Trophoblast cell (in vitro differentiated cells and primary cell): ENCODE measurements around the gene TCOF1.
"Not testable (repeated sequence)": the region's sequence is repeated elsewhere in the genome, so short reads cannot be mapped to it uniquely, and the experiment has no call there.

Experiments
- DNase-seq, 2 donors: peaks; one replicate each; pipeline ENCODE4 v3.0.0-alpha.2; 2016
- H2AFZ ChIP-seq: 2 replicates; pipeline ENCODE4 v1.6.1; 2013; ENCODE audit warnings: low read length, moderate library complexity, mild to moderate bottlenecking; ENCODE audit not compliant: insufficient read depth, poor library complexity
- H2AK5ac ChIP-seq: 2 replicates; pipeline ENCODE4 v1.6.1; 2013; ENCODE audit warnings: mild to moderate bottlenecking, low read length
- H2BK120ac ChIP-seq: 2 replicates; pipeline ENCODE4 v1.6.1; 2013; ENCODE audit warnings: low read length, mild to moderate bottlenecking, moderate library complexity; ENCODE audit not compliant: insufficient read depth, poor library complexity
- H2BK12ac ChIP-seq: 2 replicates; pipeline ENCODE4 v1.6.1; 2013; ENCODE audit warnings: mild to moderate bottlenecking, low read length, moderate library complexity
- H2BK5ac ChIP-seq: 2 replicates; pipeline ENCODE4 v1.6.1; 2013; ENCODE audit warnings: low read length, low read depth, moderate library complexity, mild to moderate bottlenecking; ENCODE audit not compliant: poor library complexity
- H3K14ac ChIP-seq: 2 replicates; pipeline ENCODE4 v1.6.1; 2013; ENCODE audit warnings: mild to moderate bottlenecking, low read length
- H3K18ac ChIP-seq: 2 replicates; pipeline ENCODE4 v1.6.1; 2013; ENCODE audit warnings: mild to moderate bottlenecking, low read length
- H3K23ac ChIP-seq: 2 replicates; pipeline ENCODE4 v1.6.1; 2013; ENCODE audit warnings: low read length
- H3K27ac ChIP-seq: 2 replicates; pipeline ENCODE4 v1.5.1; 2013; ENCODE audit warnings: low read depth, mild to moderate bottlenecking, inconsistent platforms, low read length, moderate library complexity
- H3K27me3 ChIP-seq: 2 replicates; pipeline ENCODE4 v1.6.1; 2013; ENCODE audit warnings: inconsistent platforms, mild to moderate bottlenecking, low read length, moderate library complexity; ENCODE audit not compliant: insufficient read depth
- H3K36me3 ChIP-seq, 2 experiments: 1 replicate in 1 of 2; 2 replicates in 1 of 2; pipeline ENCODE4 v1.6.1; 2013; ENCODE audit warnings: low read length in 2 of 2, mild to moderate bottlenecking in 2 of 2, moderate library complexity in 1 of 2; ENCODE audit not compliant: insufficient read depth in 2 of 2, control insufficient read depth in 1 of 2
- H3K4ac ChIP-seq: 2 replicates; pipeline ENCODE4 v1.6.1; 2013; ENCODE audit warnings: low read depth, mild to moderate bottlenecking, low read length, moderate library complexity
- H3K4me1 ChIP-seq, 2 experiments: 1 replicate in 1 of 2; 2 replicates in 1 of 2; pipeline ENCODE4 v1.6.1; 2013; ENCODE audit warnings: low read length in 2 of 2, mild to moderate bottlenecking in 2 of 2, moderate library complexity in 1 of 2; ENCODE audit not compliant: insufficient read depth in 2 of 2, control insufficient read depth in 1 of 2
- H3K4me2 ChIP-seq: 2 replicates; pipeline ENCODE4 v1.6.1; 2013; ENCODE audit warnings: inconsistent platforms, mild to moderate bottlenecking, low read length, moderate library complexity
- H3K4me3 ChIP-seq: 2 replicates; pipeline ENCODE4 v1.5.1; 2013; ENCODE audit warnings: mild to moderate bottlenecking, low read depth, low read length, inconsistent platforms
- H3K79me1 ChIP-seq: one replicate; pipeline ENCODE4 v1.6.1; 2013; ENCODE audit warnings: low read length
- H3K79me2 ChIP-seq: 2 replicates; pipeline ENCODE4 v1.6.1; 2013; ENCODE audit warnings: low read length, mild to moderate bottlenecking; ENCODE audit not compliant: control insufficient read depth, insufficient read depth, poor library complexity
- H3K9ac ChIP-seq: 2 replicates; pipeline ENCODE4 v1.6.1; 2013; ENCODE audit warnings: mild to moderate bottlenecking, low read length
- H3K9me3 ChIP-seq: 2 replicates; pipeline ENCODE4 v1.6.1; 2013; ENCODE audit warnings: low read depth, mild to moderate bottlenecking, control low read depth, inconsistent platforms, low read length; ENCODE audit not compliant: insufficient read depth
- H4K12ac ChIP-seq: 2 replicates; pipeline ENCODE4 v1.6.1; 2013; ENCODE audit warnings: low read depth, mild to moderate bottlenecking, low read length, moderate library complexity
- H4K8ac ChIP-seq: 2 replicates; pipeline ENCODE4 v1.6.1; 2013; ENCODE audit warnings: low read depth, mild to moderate bottlenecking, low read length, moderate library complexity
- H4K91ac ChIP-seq: one replicate; pipeline ENCODE4 v1.6.1; 2013; ENCODE audit warnings: low read depth, mild to moderate bottlenecking, low read length, moderate library complexity
- WGBS: extraction: QIAGEN DNeasy Blood & Tissue Kit; methylation state at CpG from one replicate; pipeline ENCODE4 v1.1.7; 2013; ENCODE audit warnings: missing lambda C conversion rate; ENCODE audit not compliant: insufficient read length, insufficient coverage; ENCODE audit errors: extremely low coverage; 5-methylcytosine and 5-hydroxymethylcytosine counted together

Gene TCOF1

DNA sequence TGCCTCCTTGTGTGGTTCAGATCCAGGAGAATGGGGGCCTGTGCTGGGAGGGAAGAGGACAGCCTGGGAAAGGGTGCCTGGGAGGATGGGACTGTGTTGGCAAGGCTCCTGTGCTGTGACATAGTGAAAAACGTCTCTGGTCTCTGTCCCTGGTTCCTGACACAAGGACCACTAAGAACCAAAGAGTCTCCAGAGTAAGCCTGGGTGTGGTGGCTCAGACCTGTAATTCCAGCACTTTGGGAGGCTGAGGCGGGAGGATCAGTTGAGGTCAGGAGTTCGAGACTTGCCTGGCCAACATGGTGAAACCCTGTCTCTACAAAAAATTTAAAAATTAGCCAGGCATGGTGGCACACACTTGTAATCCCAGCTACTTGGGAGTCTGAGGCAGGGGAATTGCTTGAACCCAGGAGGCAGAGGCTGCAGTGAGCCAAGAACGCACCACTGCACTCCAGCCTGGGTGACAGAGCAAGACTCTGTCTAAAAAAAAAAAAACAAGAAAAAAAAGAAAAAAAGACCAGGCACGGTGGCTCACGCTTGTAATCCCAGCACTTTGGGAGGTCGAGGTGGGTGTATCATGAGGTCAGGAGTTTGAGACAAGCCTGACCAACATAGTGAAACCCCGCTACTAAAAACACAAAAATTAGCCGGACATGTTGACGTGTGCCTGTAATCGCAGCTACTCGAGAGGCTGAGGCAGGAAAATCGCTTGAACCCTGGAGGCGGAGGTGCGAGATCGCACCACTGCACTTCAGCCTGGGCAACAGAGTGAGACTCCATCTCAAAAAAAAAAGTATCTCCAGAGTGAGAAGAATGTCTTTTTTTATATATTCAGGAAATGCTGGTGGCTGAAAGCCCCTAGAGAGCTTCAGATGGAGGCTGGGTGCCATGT, 56.6 kb downstream of the TCOF1 start:
- peak overlapping the region; percentile 2 for H2AK5ac ChIP-seq
- H2BK5ac ChIP-seq, H4K12ac ChIP-seq, H3K9me3 ChIP-seq, H4K91ac ChIP-seq, H3K14ac ChIP-seq, H3K9ac ChIP-seq, H3K4me3 ChIP-seq, H3K4me2 ChIP-seq, DNase-seq, H2BK120ac ChIP-seq, H3K18ac ChIP-seq, H3K79me2 ChIP-seq, H3K4ac ChIP-seq, H4K8ac ChIP-seq, H3K23ac ChIP-seq, H3K79me1 ChIP-seq, H3K27me3 ChIP-seq, H3K27ac ChIP-seq, H3K36me3 ChIP-seq: not testable (repeated sequence)
- peaks cover 7 to 11% of the 10 kb centered on the region in 2 experiments for H3K4me1 ChIP-seq
- peak overlapping the region; percentile 23 for H2AFZ ChIP-seq
- peak overlapping the region; percentile 5 for H2BK12ac ChIP-seq
- no CpG with 5 or more reads among the region's 16 CpGs for WGBS

DNA sequence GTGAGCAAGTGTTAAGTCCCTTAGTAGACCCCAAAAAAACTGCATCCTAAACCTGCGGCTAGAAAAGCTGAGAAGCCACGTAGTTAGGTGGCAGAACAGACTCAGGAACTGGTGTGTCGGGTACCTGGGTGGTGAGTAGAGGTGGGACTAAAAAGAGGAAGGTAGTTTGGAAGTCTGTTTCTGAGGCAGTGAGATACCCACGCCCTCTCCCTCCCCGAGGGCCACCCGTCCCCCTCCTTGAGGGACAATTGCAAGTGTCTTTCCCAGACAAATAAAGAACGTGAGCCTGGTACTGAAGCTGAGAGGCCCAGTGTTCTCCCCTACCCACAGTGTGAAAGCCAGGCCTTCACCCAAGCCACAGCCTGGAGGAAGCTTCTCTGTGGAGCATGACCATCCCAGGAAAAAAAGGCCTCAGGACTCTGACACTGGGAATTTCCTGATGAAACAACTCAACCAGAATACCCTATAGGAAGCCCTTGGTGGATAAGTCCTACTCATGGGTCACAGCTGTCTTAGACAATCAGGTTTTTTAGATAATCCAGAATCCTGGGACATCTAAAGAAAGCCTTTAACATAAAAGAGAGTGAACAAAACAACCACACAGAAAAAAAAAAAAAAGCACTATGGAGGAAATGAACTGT, 62.3 kb downstream of the TCOF1 start:
- Histone ChIP-seq H2BK120ac (no peak overlapping the region), H3K79me1 (no peaks in the 10 kb centered on the region), H2AK5ac (no peak overlapping the region), H3K9me3 (peaks cover 2% of the 10 kb centered on the region), H3K4me2 (no peak overlapping the region), H3K23ac (no peak overlapping the region), H3K14ac (no peak overlapping the region), H3K18ac (no peak overlapping the region), H3K4ac (no peak overlapping the region), H3K79me2 (no peaks in the 10 kb centered on the region), H4K8ac (no peak overlapping the region), H3K4me3 (no peak overlapping the region), H3K4me1 (no peaks in the 10 kb centered on the region), H3K9ac (no peak overlapping the region), H2AFZ (no peak overlapping the region), H3K36me3 (no peaks in the 10 kb centered on the region), H4K91ac (no peak overlapping the region), H4K12ac (no peak overlapping the region), H2BK12ac (no peak overlapping the region), H3K27ac (no peak overlapping the region), H2BK5ac (no peak overlapping the region), H3K27me3 (no peaks in the 10 kb centered on the region)
- no peak for DNase-seq
- no CpG with 5 or more reads among the region's 7 CpGs for WGBS

DNA sequence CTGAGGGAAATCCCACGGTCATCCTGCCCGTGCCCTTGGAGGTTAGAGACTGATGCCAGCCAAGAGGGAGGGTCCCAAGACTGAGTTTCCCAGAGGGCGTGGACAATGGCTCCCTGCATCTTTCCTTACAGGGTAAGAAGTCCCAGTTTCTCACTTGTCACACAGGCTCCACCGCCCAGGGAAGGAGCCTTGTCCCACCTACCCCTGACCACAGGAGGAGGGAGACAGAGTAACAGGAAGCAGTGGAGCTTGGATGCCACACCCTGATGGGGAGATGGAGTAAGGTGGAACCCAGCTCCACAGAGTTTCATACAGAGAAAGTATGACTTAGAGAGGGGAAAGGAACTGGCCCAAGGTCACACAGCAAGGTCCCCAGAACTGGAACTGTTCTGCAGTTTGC, 64.6 kb downstream of the TCOF1 start:
- Histone ChIP-seq H3K79me1 (no peaks in the 10 kb centered on the region), H3K23ac (no peak overlapping the region), H4K8ac (no peak overlapping the region), H3K36me3 (no peaks in the 10 kb centered on the region), H3K79me2 (no peaks in the 10 kb centered on the region), H3K4me1 (no peaks in the 10 kb centered on the region), H3K4me2 (no peak overlapping the region), H4K91ac (no peak overlapping the region), H2BK120ac (no peak overlapping the region), H3K4ac (no peak overlapping the region), H2BK12ac (no peak overlapping the region), H2AFZ (no peak overlapping the region), H3K18ac (no peak overlapping the region), H3K27me3 (no peaks in the 10 kb centered on the region), H2BK5ac (no peak overlapping the region), H3K4me3 (no peak overlapping the region), H3K27ac (no peak overlapping the region), H3K9ac (no peak overlapping the region), H4K12ac (no peak overlapping the region), H2AK5ac (no peak overlapping the region), H3K14ac (no peak overlapping the region), H3K9me3 (peaks cover 2% of the 10 kb centered on the region)
- WGBS = no CpG with 5 or more reads among the region's 4 CpGs
- no peak for DNase-seq

DNA sequence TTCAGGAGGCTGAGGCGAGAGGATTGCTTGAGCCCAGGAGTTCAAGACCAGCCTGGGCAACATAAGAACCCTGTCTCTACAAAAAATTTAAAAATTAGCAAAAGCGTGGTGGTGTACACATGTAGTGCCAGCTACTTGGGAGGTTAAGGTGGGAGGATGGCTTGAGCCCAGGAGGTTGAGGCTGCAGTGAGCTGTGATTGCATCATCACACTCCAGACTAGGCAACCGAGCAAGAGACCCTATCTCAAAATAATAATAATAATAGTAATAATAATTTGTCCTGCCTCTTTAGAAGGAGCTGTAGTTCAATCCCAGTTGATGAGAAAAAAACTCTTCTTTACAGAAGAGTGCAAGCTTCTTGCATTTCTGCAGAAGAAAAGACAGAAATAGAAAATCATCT, 65.3 kb downstream of the TCOF1 start:
- Histone ChIP-seq H3K9ac (no peak overlapping the region), H3K4ac (no peak overlapping the region), H2AK5ac (no peak overlapping the region), H3K36me3 (no peaks in the 10 kb centered on the region), H3K4me2 (no peak overlapping the region), H2BK120ac (no peak overlapping the region), H4K8ac (no peak overlapping the region), H3K79me2 (no peaks in the 10 kb centered on the region), H4K91ac (no peak overlapping the region), H2BK5ac (no peak overlapping the region), H3K18ac (no peak overlapping the region), H2BK12ac (no peak overlapping the region), H4K12ac (no peak overlapping the region), H2AFZ (no peak overlapping the region), H3K23ac (no peak overlapping the region), H3K4me3 (no peak overlapping the region), H3K4me1 (no peaks in the 10 kb centered on the region), H3K79me1 (no peaks in the 10 kb centered on the region), H3K9me3 (peaks cover 2% of the 10 kb centered on the region), H3K14ac (no peak overlapping the region), H3K27me3 (no peaks in the 10 kb centered on the region), H3K27ac (no peak overlapping the region)
- WGBS = no CpG with 5 or more reads among the region's 3 CpGs
- no peak for DNase-seq
